Chondrocyte (in vitro differentiated cells): ENCODE measurements around the gene CCDC182. TPM values are rescaled to one million over a fixed set of nuclear protein-coding genes. Genes with fewer than 3 reads are reported as not detected.

ENCODE experiments used
- DNase-seq: peaks from one replicate; pipeline ENCODE4 v3.0.0; 2021; ENCODE audit warnings: mixed read lengths, low spot score
- H3K27ac Mint-ChIP-seq: one replicate; pipeline ENCODE4 v1.8.0; 2021; ENCODE audit warnings: mild to moderate bottlenecking, moderate library complexity, mixed read lengths; ENCODE audit not compliant: unreplicated experiment
- H3K27me3 Mint-ChIP-seq: 2 replicates; pipeline ENCODE4 v1.8.0; 2021; ENCODE audit warnings: low read depth, mixed read lengths
- H3K36me3 Mint-ChIP-seq: 2 replicates; pipeline ENCODE4 v1.8.0; 2021; ENCODE audit warnings: low read depth, mixed read lengths
- H3K4me1 Mint-ChIP-seq: 2 replicates; pipeline ENCODE4 v1.8.0; 2021; ENCODE audit warnings: low read depth, mild to moderate bottlenecking, mixed read lengths
- H3K4me3 Mint-ChIP-seq: one replicate; pipeline ENCODE4 v1.8.0; 2021; ENCODE audit warnings: mild to moderate bottlenecking, moderate library complexity, mixed read lengths; ENCODE audit not compliant: unreplicated experiment
- H3K9me3 Mint-ChIP-seq: 2 replicates; pipeline ENCODE4 v1.8.0; 2021; ENCODE audit warnings: low read depth, mixed read lengths
- CTCF ChIP-seq: fragments of 200-600 bp; sonication (generic); IDR thresholded peaks from 2 replicates; pipeline ENCODE4 v1.5.0; 2021; ENCODE audit warnings: antibody characterized with exemption, mild to moderate bottlenecking, moderate library complexity
- total RNA-seq: library from RNA; stranded (reverse); gene quantifications from 3 replicates; pipeline ENCODE4 v1.2.1, GENCODE V29; 2021

Gene CCDC182
- total RNA-seq, 1 donor from 2014 or later: not detected

GRCh38 chr17:57758654-57759053 is 13.6 kb upstream of the CCDC182 start:
- Mint-ChIP-seq H3K9me3 (peaks cover 2% of the 10 kb centered on the region), H3K4me1 (no peaks in the 10 kb centered on the region), H3K36me3 (no peaks in the 10 kb centered on the region), H3K27ac (no peak overlapping the region), H3K27me3 (peaks cover 16% of the 10 kb centered on the region), H3K4me3 (no peak overlapping the region)
- TF ChIP-seq CTCF: no peak
- no peak for DNase-seq

DNA sequence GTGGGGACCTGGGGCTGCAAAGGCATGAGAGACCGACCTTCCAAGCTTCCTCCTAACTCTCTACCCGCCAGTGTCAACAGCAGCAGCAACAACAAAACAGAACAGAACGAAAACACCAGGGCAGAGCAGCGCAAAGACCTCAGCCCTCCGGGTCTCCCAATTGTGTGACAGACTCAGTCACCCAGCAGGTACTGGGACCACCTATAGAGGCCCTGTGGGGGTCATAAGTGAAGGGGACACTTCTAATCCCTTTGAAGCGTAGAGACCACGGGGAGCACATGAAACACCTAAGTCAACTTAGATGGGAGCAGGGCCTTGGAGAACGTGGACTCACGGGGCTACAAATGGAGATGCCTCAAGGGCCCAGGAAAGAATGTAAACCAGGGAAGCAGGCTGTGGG is 12.6 kb upstream of the CCDC182 start:
- Mint-ChIP-seq H3K9me3 (peaks cover 5% of the 10 kb centered on the region), H3K4me3 (no peak overlapping the region), H3K4me1 (no peaks in the 10 kb centered on the region), H3K27ac (no peak overlapping the region), H3K36me3 (no peaks in the 10 kb centered on the region), H3K27me3 (peaks cover 13% of the 10 kb centered on the region)
- no peak for TF ChIP-seq CTCF
- no peak for DNase-seq

GRCh38 chr17:57756951-57757350 is 11.9 kb upstream of the CCDC182 start:
- H3K27me3 Mint-ChIP-seq: peaks cover 11% of the 10 kb centered on the region
- H3K4me3 Mint-ChIP-seq: no peak overlapping the region
- no peaks in the 10 kb centered on the region for H3K36me3 Mint-ChIP-seq
- no peaks in the 10 kb centered on the region for H3K4me1 Mint-ChIP-seq
- no peak for TF ChIP-seq CTCF
- H3K9me3 Mint-ChIP-seq: peaks cover 5% of the 10 kb centered on the region
- H3K27ac Mint-ChIP-seq: no peak overlapping the region
- DNase-seq: no peak

- Mint-ChIP-seq H3K4me3 (no peak overlapping the region), H3K36me3 (no peaks in the 10 kb centered on the region), H3K27me3 (peaks cover 8% of the 10 kb centered on the region), H3K4me1 (no peaks in the 10 kb centered on the region), H3K9me3 (peaks cover 5% of the 10 kb centered on the region), H3K27ac (no peak overlapping the region)
- DNase-seq: no peak
- no peak for TF ChIP-seq CTCF
These were observed 10.5 kb upstream of the CCDC182 start for GRCh38 chr17:57755480-57756070.

GRCh38 chr17:57752031-57752905 is 7.2 kb upstream of the CCDC182 start:
- H3K4me1 Mint-ChIP-seq: peaks cover 2% of the 10 kb centered on the region
- H3K36me3 Mint-ChIP-seq: no peaks in the 10 kb centered on the region
- peaks cover 12% of the 10 kb centered on the region for H3K27me3 Mint-ChIP-seq
- DNase-seq: no peak
- no peak overlapping the region for H3K4me3 Mint-ChIP-seq
- H3K27ac Mint-ChIP-seq: no peak overlapping the region
- no peak for TF ChIP-seq CTCF
- peaks cover 5% of the 10 kb centered on the region for H3K9me3 Mint-ChIP-seq
